ENCODE measurements around the gene PLXNA2.

Gene PLXNA2

GRCh38 chr1:208066583-208066982, 177.6 kb downstream of the PLXNA2 start:
- DNase-seq (ENCODE audit: low read depth): no peak

- no peak for DNase-seq (ENCODE audit: low read depth)
Measured at GRCh38 chr1:208065862-208066261, 178.3 kb downstream of the PLXNA2 start.

DNA sequence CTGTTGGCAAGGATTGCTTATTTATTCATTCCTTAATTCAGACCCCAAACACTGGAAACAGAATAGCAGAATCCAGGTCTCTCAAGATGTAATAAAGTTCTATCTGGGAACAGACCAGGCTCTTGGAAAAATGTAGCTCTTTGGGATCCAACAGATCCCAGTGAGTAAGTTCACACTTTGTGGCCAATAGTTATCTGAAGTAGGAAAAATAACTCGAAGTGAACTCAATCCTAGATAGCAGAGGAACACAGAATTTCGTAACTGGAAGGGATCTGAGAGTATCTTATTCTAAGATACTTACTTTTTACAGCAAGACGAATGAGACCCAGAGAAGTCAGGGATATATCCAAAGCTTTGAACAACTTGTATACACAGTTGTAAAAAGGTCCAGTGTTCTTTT, 182.6 kb downstream of the PLXNA2 start:
- DNase-seq (ENCODE audit: low read depth): no peak

DNA sequence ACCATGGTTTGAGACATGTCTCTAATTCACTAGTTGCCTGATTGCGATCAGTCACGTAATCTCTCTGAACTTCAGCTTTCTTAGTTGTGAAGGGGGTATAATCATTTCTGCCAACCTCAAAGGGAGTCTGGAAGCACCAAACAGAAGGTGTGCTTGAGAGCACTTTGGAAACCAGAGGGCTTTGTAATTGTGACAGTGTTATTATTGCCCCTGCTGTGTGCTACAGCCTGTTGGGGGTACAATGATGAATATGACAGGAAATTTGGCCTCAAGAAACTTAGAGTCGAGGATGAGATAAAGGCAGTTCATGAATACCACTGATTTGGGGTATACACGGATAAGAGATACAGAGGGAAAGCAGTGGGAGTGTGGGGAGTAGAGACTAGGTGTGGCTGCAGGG, 183.1 kb downstream of the PLXNA2 start:
- no peak for DNase-seq (ENCODE audit: low read depth)

GRCh38 chr1:208060215-208060869, 183.8 kb downstream of the PLXNA2 start:
- DNase-seq (ENCODE audit: low read depth): no peak

- no peak for DNase-seq (ENCODE audit: low read depth)
Measured at GRCh38 chr1:208059409-208060001, 184.7 kb downstream of the PLXNA2 start.

- no peak for DNase-seq (ENCODE audit: low read depth)
Measured at GRCh38 chr1:208058756-208059155, 185.4 kb downstream of the PLXNA2 start.

DNA sequence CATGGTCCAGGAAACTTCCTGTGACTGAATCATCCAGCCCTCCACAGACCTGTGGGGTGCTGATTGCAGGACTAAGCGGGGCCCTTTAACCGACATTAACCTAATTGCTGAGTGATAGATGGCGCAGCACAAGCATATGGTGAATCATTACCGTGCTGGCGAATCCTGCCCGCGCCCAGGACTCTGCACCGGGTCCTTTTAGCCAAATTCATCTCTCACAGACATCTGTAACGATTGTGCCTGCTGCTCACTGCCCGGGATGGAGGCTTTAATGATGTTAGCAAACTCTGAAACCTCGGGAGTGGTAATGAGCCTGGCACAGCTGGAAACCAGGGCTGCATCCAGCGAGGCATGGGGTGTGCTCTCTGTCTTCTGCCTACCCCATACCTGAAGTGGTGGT, 185.9 kb downstream of the PLXNA2 start:
- no peak for DNase-seq (ENCODE audit: low read depth)

DNA sequence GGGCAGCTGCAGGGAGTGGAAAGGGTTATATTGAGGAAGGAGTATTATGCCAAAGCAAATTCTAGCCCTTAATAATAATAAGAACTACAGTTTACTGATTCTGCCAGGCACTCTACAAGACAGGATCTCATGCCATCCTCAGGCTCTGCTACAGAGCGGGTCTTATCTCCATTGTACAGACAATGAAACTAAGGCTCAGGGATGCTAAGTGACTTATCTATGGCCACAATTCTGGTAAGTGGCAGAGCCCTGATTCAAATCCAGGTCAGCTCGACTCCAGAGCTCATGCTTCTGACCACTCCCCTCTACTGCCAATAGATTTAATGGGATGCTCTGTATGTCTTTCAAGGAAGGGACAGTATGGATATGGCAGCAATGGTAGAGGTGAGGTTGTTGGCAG, 187.1 kb downstream of the PLXNA2 start:
- DNase-seq (ENCODE audit: low read depth): no peak

- DNase-seq (ENCODE audit: low read depth): no peak
Measured at GRCh38 chr1:208055535-208055934, 188.6 kb downstream of the PLXNA2 start.

DNA sequence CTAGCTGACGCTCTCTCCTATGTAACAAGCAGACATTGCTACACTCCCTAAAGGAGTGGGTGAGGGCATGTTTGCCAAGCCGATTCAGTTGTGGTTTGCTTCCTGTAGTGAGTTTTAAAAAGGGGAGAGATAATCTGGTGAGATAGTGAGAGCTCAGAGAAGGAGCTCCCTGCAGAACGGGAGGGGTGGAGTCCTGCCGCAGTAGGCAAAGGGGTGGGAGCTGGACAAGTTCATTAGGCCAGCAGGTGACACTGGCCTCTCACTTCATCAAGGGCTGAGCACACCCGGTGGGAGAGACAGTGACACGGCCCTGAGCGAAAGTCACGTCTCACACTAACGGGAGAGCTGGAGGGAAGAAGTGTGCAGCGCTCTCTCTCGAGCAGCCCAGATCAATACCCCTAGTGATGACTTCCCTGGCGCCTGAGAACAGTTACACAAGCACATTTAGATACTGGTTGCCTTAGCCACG, 189.2 kb downstream of the PLXNA2 start:
- no peak for DNase-seq (ENCODE audit: low read depth)

DNA sequence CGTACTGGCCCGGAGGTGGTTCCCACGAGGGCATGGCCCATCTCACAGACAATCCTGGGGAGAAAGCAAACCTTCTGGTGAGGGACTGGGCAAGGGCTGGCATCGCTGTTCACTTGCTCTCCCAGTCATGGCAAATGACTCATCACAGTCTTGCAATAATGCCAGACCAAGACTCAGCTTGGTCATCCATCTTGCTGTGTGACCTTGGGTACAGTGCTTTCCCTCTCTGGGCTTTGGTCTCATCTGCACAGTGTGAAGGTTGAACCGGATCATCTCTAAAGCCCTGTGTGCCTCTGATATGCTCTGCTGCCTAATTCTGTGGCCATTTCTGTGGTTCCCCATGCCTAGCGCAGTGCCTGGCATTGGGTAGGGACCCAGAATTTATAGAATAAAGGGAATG, 189.7 kb downstream of the PLXNA2 start:
- DNase-seq (ENCODE audit: low read depth): no peak

DNA sequence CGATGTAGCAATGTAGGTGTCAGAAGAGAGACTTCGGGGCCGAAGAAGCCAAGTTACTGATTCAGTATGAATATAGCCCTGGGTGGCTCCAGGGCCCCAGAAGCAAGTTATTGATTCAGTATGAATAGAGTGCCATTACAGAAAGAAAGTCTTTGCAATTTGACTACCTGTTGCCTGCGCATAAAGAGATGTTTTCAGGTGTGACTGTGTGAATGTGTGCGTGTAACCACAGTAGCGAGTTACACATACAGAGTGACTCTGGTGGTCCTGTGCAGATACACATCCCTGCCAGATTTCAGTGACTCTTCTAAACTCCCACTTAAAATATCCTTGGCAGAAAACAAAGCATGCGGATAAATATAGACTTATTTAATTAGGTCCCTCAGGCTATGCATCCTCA, 190.5 kb downstream of the PLXNA2 start:
- no peak for DNase-seq (ENCODE audit: low read depth)

DNA sequence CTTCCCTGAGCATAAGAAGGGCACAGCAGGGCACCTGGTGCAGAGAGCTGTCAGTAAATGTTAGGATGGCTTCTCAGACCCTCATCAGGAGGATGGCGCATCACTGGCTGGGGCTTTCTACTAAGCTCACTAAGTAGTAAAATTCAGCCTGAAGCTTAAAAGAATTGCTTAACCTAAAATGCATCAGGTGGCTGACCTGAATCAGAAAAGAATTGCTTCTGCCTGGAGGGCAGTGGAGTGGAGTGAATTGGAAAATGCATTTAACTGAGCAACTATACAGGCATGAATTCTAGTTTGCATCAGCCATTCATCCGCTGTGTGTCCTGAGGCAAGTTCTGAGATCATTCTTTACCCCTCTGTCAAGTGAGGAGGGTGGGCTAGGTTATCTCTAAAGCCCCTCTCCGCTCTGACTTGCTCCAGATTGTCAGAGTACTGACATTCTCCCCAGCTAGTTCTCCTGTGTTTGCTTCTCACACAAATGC, 191.2 kb downstream of the PLXNA2 start:
- no peak for DNase-seq (ENCODE audit: low read depth)

DNA sequence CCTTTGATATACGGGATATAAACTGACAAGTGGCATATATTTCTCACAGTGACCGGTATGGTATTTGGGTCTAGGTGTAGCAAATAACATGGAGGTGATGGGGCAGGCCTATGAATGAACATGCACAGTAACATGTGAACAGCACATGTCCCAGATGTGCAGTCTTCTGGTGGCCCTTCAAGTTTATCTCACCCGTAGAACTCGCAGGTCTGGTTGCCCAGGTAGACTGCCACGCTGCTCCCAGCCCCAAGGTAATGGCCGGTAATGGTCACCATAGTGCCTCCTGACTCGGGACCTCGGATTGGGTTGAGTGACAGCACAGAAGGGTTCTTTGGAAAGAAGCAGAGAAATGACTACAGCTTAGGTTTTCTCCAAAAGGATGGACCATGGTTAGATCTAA, 192.0 kb downstream of the PLXNA2 start:
- no peak for DNase-seq (ENCODE audit: low read depth)

DNA sequence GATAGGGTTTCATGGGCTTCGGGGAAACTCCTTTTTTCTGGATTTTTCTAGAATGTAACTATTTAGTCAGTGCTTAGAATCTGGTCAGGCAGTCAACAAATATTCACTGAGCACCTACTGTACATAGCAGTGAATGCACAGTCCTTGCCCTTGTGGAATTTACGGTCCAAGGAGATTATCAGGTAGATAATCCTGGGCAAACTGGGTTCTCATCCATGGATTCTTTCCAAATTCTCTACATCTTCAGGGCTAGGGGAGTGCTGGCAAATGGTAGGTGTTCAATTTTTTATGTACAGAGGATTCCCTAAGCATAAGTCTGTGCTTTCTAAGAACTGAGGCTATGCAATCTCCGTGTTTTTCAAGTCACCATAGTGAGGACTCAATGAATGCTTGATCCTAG, 192.5 kb downstream of the PLXNA2 start:
- no peak for DNase-seq (ENCODE audit: low read depth)

DNA sequence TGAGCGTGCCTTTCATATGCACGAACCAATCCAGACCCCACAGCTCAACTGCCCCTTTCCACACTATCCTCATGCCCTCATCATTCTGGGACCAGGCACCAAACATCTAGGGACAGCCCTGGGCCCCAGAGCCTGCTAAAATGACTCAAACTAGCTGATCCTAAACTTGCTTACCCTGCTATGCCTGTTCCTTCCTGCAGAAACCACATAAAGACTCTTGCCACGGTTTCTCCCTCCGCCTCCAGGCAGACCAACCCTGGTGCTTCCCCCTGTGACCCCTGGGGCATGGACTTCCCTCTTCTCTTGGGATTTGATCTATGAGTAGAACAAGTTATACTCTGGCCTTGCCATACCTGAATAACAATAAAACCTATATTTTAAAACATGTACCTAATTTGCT, 195.3 kb downstream of the PLXNA2 start:
- DNase-seq (ENCODE audit: low read depth): no peak

- no peak for DNase-seq (ENCODE audit: low read depth)
Measured at GRCh38 chr1:208047975-208048374, 196.2 kb downstream of the PLXNA2 start.

DNA sequence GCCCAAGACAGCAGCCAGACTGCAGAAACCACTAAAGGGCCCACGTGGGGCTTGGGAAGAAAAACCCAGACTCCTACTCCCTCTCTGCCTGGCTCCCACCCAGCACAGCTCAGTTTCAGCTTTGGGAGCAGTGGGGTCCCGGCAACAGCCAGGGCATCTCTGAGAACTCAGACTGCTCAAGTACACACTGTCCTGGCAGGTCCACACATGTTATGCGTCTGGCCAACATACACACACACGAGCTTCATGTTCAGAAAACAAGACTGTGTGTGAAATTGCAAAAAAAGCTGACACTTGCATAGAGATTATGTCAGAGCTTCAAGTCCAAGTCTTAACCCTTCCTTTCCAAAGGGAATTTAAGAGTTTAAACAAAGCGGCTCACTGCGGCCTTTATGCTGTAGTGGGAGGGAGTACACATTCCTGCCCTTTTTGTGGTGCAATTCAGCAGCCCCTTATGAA, 196.7 kb downstream of the PLXNA2 start:
- no peak for DNase-seq (ENCODE audit: low read depth)

DNA sequence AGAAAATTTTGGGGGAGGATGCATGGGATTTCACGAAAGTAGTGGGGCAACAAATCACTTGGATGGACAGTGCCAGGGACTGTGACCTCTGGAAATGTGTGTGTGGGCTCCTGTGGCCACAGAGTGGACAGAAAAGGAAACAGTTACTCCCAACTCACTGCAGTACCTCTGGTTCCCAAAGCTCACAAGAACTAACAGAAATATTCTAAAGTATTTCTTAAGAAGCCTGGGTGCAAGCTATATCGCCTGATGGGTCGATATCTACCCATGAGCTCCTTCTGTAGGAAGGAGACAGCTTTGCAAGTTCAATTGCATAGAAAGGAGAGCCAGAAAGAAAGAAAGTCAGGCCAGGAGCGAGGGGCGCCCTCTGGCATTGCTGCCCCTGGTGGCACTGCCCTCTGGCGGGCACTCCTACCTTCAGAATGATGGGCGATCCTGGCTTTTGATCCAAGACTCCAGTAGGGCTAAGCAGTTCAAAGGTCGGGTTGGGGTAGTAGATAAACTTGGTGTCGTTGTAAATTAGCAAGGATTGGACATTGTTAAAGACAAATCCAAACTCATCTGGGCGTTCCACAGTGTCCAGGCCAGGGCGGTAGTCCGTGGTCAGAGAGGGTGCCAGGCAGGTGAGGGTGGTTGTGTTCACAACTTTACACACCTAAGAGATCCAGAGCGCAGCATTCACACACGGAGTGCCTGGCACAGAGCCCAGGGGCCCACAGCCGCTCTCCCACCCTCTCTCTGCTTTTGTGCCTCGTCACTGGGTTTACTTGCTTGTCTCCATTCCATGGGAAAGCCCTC, 198.5 kb downstream of the PLXNA2 start:
- no peak for DNase-seq (ENCODE audit: low read depth)

- DNase-seq (ENCODE audit: low read depth): no peak
Measured at GRCh38 chr1:208044589-208045462, 199.4 kb downstream of the PLXNA2 start.

DNA sequence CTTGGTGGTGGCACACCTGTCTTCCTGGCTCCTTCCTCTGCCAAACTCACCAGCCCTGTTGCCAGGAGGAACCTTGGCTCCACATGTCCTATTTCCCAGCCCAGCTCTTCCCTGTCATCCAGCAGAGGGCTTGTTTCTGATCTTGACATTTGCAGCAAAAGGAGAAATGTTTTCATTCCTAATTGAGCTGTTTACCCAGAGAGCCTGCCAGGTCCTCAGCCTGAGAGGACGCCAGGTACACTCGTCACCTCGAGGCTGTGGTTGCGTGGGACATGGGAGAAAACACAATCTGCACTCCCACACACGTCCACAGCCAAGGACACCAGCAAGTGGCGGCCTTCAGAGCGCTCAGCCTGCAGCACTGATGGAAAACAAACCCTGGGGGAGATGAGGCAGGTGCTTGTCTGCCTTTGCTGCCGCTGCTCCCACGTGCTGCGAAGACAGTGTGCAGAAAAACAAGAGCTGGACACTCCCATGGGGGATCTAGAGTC, 200.4 kb downstream of the PLXNA2 start:
- no peak for DNase-seq (ENCODE audit: low read depth)

Measured in stimulated activated CD8-positive, alpha-beta memory T cell treated with anti-CD3 and anti-CD28 coated beads, Interleukin-15, amount 100 ng/mL, for 24 hours (primary cell).